Hematopoietic multipotent progenitor cell treated with erythropoietin and hydrocortisone succinate and interleukin-3 and kit ligand, for 4 days (in vitro differentiated cells): Measurements from ENCODE around the gene TIMM44.
"Not testable (repeated sequence)": the region's sequence is repeated elsewhere in the genome, so short reads cannot be mapped to it uniquely, and the experiment has no call there.

ENCODE experiments used
- DNase-seq: peaks from one replicate; pipeline ENCODE4 v3.0.0-alpha.2; 2015

TIMM44 gene

DNA sequence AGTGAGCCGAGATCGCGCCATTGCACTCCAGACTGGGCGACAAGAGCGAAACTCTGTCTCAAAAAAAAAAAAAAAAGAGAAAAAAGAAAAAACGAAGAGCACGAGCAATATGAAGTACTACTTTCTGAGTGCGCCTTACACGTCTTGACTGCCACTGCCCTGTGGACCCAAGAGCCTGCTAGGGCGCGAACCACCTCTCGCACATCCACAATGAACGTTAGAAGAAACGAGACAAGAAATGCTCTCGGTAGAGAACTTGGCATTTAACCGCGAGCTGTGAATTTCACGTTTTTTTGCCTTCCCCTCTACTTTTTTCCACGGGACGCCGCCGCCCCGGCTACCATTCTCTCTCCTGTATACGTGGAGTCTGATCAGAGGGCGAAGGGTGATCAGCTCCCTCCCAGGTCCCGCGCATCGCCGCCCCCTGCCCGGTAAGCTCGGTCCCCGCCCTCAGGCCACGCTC lies 454 bp downstream of the TIMM44 start:
- DNase-seq: peak; percentile 34

DNA sequence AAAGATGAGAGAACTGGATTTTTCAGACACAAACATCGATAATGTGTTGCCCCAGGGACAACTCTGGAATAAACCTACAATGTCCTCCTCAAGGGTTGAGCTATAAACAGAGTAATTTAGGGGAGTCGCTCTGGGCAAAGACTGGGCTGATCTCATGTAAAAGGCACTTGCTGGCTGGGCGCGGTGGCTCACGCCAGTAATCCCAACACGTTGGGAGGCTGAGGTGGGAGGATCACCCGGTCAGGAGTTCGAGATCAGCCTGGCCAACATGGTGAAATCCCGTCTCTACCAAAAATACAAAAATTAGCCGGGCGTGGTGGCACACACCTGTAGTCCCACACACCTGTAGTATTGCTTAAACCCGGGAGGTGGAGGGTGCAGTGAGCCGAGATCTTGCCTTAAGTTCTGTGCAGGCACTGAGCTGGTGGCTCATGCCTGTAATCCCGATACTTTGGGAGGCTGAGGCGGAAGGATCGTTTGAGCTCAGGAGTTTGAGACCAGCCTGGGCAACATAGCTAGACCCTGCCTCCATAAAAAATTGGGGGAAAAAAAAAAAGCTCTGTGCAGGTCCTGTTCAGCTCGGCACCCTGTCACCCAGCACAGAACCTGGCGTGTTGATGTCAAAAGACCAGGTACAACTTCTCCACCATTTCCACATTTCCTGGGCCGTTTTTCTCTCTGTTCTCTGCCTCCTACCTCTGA lies 1.4 kb downstream of the TIMM44 start:
- no peak for DNase-seq

DNA sequence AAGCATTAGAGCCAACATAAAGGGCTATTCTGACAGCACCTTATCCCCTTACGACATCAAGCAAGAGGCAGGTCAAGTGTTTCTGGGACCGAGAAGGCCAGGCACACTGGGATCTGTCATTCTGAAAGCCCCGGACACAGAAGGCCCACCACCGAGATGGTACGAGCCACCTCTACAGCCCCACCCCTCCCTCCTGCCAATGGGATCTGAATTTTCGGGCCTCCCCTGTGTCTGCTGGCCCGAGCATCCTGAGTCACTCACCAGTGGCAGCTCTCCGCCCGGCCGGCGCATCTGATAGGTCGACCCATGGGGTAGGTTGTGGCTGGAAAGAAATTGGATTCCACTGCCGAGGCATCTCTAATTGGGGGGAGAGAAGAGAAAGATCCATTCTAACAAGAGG lies 2.6 kb downstream of the TIMM44 start:
- DNase-seq: no peak

DNA sequence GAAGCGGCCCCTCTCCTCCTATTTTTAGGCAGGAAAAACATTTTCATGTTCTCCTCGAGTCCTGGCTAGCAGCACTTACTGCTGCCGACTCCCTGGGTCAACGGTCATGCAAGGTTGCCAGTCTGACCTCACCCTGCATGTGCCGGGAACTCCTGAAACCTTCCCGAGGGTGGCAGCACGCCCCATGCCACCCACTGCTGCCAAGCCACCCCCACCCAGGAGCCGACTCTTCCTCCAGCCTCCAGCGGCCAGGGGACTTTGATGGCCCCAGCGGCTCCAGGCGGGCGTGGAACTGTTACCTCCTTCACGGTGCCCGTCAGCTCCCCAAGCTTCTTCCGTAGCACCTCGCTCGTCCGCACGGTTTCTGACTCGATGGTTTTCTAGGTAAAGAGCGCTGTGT lies 8.7 kb downstream of the TIMM44 start:
- no peak for DNase-seq

DNA sequence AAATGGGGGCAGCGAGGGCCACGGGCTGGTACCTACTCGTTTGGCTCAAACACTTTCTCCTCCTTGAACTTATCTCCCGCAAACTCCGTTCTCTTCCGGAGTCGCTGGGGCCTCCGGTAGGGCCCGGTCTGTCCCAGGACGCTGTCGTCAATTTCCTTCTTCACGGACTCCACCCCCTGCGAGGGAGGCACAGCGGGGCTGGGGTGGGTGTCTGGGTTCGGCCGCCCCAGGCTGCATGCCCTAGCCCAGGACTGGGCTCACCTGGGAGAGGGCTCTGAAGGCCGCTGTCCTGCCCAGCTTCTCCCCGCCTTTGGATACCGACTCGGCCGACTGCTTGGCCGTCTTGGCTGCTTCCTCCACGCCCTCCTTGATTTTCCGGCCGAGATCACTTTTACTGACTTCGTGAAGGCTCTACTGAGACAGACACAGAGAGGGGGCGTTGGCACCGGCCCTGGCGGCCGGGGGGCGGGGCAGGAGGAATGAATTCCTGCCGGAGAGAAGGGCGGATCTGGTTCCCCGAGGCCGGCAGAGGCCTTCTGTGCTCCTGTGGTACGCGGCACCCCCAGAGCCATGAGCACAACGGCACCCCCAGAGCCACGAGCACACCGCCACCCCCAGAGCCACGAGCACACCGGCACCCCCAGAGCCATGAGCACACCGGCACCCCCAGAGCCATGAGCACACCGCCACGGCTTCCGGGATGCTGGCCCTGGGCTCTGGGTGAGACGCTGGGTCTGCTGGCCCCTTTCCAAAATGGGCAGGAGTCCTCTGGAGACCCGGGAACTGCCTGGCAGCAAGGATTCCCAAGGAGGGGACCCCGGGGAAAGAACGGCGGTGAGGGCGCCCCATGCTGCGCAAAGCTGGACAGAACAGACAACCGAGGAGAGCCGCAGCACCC lies 9.4 kb downstream of the TIMM44 start:
- no peak for DNase-seq

DNA sequence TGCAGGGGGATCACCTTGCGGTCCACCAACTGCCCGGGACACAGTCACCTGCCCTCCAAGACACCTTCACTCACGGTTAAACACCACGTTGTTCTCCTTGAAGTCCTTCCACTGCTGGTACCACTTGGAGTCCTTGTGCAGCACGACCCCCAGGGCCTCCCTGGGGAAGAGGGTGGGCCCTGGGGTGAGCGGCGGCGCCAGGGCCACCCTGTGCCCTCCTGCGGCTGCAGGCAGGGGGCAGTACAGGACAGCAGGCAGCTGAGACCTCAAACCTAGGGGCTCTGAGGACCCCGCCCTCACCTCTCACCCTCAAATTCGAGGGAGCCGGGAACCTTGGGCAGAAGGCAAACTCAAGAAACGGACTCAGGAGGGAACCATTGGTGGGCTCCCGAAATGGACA lies 10.1 kb downstream of the TIMM44 start:
- DNase-seq: no peak

DNA sequence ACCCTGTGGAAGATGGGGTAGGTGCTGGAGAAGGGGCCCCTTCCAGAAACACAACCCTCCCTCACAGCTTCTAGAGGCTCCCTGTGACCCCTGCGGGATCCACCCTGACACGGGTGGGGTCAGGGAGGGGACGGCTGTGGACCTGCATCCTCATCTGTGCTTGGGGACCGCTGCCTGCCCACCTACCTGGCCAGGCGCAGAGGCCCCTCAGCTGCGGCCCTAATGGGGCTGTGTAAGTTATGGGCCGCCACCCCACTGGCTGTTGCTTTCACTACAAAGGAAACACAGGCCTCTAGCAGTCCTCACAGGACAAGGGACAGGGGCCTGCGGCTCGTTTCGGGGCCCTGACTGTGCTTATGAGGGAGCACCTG lies 10.6 kb downstream of the TIMM44 start:
- DNase-seq: no peak

DNA sequence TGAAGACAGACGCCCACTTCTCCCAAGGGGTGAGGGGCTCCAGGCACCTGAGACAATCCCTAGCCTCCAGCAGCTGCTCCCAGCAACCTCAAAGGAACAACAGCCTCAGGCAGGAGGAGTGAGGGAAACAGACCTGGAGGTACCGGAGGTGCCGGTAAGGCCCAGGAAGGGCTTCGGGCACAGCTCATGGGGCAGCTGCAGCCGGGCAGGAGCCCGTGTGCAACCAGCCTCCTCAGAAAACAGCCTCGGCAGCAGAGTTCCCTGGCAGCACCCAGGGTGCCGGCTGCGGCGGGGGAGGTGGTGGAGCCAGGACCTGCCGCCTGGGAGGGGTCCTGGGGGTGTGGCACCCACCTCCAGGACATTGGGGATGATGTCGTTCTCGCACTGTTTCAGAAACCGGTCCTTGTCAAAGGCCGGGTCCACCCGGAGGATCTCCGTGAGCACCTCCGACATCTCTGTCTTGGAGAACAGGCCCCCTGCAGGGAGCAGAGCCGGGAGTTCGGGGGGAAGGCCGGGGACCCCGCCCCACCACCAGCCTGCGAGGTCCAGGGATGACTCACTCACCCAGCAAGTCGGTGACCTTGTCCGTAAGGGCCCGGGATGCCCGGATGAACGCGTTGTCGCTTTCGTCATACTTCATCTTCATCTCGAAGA lies 11.1 kb downstream of the TIMM44 start:
- DNase-seq: no peak

DNA sequence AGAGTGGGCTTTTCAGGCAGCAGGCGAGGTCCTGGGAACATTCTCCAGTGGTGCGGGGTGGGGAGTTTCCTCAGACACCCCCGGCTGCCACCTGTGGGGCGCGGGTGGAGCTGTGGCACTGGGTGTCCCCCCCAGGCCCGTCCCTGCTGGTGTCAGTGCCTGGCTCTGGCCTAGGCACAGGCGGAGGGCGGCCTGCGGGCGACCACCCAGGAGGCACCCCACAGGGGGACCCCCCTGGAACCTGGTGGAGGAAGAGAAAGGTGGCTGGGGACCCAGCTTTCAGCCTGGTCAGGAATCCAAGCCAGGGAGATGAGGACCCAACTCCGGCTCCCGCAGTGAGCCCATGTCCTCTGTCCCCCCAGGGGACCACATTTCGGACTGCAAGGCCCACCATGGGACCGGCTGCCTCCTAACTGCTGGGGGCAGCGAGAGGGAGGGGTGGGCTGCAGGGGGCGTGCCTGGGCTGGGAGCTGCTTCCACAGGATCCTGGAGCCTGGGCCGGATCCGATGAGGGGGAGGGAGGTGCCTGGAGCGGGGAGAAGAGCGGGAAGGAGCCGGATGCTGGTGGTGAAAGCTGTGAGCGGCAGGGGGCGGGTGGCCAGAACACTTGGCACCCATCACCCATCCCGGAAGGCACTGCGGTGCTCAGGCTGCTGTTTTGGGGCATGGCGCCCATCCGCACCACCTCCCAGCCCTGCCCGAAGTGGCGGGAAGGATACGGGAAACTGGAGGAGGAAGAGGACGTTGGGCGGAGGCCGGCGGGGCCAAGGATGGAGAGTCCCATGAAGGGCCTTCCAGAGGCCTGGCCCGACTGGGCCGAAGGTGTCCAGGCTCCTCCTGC lies 12.0 kb downstream of the TIMM44 start:
- DNase-seq: no peak

DNA sequence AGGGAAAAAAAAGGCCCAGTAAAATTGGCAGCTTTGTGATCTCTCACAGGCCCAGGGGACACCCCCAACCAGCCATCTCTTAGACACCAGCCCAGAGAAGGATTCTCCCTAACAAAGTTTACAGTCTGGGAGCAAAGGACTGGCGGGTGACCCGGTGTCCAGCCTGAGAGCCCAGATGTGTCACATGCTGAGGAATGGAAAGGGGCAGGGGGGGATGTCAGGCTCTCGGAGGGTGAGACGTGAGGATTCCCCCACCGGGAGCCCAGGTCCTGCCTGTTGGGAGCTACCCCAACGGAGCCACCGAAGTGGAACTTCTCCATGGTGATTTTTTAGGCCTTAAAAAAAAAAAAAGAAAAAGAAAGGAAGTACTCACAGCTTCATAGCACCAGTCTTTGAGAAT lies 12.7 kb downstream of the TIMM44 start:
- DNase-seq: no peak

DNA sequence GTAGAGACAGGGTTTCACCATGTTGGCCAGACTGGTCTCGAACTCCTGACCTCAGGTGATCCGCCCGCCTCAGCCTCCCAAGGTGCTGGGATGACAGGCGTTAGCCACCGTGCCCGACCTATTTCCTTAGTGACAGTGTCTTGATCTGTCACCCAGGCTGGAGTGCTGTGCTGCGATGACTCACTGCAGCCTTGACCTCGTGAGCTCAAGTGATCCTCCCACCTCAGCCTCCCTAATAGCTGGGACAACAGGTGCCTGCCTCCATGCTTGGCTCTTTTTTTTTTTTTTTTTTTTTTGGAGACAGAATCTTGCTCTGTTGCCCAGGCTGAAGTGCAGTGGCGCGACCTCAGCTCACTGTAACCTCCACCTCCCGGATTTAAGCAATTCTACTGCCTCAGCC lies 13.4 kb downstream of the TIMM44 start:
- DNase-seq: not testable (repeated sequence)

DNA sequence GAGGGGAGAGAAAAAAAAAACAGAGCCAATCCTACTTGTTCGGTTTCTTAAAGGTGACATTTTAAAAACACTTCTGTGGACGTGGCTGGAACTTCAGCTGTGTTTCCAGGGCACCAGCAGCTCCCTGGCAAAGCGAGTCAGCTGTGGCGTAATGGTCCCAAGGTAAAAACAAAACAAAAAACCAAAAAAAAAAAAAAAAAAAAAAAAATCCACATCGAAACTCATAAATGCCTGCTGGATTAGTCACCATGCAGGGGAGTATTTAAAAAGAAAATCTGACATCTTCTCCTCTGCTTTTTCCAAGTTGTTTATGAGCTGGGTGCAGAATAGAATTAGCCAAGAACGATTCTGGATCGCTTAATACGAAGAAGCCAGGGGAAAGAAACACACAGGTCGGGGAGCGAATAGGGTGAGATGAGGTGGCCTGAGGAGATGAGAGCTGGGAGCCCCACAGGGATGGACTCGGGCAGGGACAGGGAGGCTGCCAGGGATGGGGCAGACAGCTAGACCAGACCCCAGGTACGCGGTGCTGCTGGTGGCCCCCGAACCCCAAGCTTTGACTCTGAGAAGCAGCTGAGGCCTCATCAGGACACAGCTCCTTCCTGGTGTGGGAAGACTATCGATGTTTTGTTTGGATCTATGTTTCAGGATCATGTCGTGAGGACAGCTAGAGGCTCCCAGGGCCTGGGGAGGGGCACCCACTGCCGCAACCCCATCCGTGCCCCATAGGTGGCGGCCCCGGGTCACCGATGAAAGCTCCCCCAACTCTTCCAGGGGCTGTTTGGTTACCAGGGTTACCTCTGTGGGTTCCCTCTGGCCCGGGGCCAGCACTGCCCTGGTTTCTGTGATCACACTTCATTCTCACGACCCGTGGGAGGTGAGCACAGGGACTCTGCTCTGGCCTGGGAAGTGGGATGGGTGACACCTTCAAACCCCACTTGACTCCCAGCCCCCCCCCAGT lies 14.4 kb downstream of the TIMM44 start:
- DNase-seq: peak; percentile 92

DNA sequence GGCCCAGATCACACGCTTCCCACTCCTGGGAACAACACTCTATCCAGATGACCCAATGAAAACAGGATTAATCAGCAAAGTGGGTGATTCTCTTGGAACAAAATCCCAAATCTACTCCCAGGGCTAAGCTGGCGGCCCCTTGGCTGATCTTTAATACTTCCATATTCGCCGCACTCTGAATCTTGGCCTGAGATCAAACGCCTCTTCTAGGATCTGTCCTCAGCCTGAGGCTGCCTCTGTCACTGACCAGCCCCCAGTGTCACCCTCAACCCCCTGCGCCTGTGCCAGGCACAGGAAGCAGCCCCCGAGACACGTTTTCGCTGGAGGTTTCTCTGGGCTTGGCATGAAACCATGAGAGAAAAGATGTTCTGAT lies 15.1 kb downstream of the TIMM44 start:
- no peak for DNase-seq

DNA sequence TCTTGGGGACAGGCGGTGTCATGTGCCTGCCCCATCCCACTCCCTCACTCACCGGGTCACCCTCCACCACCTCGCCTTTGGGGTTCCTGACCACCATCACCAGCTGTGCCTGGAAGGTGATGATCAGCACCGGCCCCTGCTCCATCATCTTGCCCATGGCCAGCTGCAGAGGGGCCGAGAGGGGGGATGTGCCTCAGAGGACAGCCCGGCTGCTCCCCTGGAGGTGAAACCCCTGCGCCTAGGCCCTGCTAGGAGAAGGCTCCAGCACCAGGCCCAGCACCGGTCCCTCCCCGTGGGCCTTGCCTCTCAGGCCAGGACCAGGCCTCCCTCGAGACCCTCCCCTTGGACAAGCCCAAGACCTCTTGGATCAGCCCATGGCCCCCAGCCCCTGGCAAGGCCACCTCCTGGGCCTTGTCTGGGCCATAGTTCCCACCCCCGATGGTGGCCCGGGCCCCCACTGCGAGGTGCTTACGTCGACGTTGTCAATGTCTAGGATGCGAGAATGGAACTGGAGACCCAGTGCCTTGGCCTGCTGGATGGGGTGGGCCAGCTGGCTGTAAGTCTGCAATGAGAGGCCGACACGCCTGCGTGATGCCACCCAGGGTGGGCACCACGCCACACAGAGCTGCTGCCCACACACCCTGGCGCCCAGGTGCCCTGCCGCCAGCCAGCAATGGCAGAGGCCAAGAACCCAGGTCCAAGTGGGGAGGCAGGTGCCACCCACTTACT lies 15.7 kb downstream of the TIMM44 start:
- no peak for DNase-seq

DNA sequence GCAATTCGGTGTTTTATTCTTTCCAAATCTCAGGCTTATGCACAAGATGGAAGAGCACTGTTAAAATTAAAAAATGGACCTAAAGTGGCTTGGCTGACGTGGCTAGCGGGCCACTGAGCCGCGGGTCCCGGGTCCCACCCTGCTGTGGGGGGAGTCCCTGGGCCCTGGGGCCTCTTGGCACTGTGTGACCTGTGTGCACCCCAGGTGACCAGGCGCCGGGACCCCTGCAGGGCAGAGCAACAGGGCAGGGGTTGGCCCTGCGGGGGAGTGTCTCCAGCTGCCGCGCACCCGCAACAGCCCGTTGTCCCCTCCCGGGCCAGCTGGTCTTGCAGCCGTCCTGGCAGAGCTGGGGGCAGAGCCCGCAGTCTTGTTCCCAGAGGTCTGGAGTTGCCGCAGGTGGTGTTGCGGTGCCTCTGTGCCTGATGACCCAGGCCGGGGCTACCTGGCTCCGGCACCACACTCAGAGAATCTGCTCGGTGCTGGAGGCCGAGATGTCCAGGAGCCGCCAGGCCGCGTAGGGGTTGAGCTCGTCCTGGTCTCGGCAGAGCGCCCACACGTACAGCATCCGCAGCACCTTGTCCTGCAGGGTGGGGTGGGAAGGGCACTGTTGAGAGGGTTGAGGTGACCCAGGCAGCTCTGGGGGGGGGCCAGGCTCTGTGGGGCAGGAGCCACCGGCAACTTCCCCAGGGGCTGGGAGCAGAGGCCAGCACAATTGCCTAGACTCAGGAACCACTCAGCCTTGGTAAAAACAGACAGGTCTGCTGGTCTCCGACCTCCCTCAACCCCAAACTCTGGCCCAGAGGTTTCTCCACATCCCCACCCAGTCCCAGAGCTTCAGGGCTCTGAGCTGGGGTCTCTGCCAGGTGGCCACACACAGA lies 16.5 kb downstream of the TIMM44 start:
- DNase-seq: no peak

DNA sequence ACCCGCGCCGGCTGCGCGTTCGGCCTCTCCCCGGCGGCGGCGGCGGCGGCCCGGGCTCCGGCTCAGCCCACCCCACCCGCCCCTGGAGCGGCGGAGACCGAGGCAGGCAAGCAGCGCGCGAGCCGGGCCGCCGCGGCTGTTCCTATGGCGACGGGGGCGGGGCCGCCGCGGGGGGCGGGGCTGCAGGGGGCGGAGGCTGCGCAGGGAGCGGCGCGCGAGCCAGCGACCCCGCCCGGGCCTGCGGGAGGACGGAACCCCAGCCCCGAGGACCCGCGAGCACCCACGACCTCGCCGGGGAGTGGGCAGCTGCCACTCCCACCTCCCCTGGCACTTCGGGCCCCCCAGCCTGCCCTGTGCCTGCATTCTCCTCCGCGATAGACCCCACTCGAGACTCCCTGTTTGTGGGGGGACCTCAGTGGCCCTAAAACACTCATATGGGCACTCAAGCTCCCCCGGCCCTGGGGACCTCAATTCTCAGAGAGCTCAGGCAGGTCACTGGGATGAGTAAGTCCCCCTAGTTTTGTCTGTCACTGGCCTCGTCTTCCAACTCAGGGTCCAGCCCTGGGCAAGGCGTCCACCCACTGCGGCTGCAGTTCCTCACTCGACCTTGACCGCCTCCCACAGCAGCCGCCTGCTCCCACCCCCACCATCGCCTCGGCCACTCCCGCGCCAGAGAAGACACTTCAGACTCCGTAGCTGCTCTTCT lies 17.3 kb downstream of the TIMM44 start, which contains the start of gene CTXN1:
CTXN1 (minus strand) TSS at position 115 of the 706 bp plus-strand sequence. CDS start 597 bp downstream, outside the sequence.
- DNase-seq: peak; percentile 78

DNA sequence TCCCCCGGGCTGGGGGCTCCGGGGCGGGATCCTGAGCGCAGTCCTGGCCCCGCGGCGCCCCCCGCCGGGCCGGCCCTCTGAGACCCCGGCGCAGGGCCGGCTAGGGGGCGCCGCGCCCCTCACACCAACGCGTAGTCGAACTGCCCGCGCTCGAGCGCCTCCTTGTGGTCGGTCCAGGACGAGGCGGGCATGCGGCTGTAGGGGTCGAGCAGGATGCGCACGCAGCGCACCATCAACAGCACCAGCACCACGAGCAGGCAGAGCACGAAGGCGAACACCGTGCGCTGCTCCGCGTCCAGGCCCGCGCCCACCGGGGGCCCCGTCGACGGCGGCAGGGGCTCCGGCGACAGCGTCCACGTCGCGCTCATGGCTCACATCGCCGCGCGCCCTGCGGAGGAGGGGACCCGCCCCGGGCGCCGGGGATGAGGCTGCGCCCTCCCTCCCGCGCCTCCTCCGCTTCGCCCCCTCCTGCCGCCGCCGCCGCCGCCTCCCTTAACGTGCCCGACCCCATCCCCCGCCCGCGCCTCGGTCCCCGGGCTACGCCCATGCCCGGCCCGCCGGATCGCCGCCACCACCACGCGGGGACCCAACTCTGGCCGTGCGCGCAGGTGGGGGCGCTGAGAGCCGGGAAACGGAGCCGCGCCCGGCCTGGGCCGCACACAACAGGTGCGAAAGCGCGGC lies 18.2 kb downstream of the TIMM44 start:
- DNase-seq: peak; percentile 93

DNA sequence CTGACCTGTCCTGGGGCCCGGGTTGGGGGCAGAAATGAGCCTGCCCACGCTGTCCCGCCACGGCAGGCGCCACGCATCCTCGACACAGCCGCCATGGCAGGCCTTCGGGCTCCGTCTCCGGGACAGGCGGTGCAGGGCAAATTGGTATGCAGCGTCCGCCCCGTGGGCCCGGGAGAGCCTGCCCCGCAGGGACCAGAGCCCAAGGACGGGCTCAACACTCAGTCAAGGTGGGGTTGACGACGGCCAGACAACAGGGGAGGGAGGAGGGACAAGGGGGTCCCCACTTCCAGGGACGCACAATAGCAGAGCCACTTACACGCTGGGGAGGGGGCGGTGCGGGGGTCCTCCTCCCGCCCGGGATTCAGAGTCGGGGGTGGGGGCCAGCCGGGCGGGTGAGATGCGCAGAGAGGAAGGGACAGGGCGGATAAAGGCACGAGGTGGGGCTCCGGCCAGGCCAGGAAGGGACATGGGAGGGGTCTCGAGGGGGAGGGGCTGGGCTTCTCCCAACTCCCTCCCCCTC lies 18.8 kb downstream of the TIMM44 start:
- DNase-seq: no peak
